IMR-90 (cell line): ENCODE measurements around the gene INPP5E.
A peak's percentile ranks its signal among the peaks of the same experiment; 100 is the strongest.

Experiments used
- CEBPB ChIP-seq: IDR thresholded peaks from 2 replicates; pipeline ENCODE4 v1.6.1; 2012; ENCODE audit warnings: low read depth, low read length, improper control_type of control experiment
- CHD1 ChIP-seq: IDR thresholded peaks from 2 replicates; pipeline ENCODE4 v1.6.1; 2012; ENCODE audit warnings: low read depth, low read length, improper control_type of control experiment
- FOS ChIP-seq: fragments of 150-350 bp; IDR thresholded peaks from 2 replicates; pipeline ENCODE4 v1.6.1; 2016; ENCODE audit warnings: low read depth, low read length
- MAZ ChIP-seq: IDR thresholded peaks from 2 replicates; pipeline ENCODE4 v1.6.1; 2012; ENCODE audit warnings: low read depth, mild to moderate bottlenecking, low read length, improper control_type of control experiment, moderate library complexity, borderline replicate concordance
- MXI1 ChIP-seq: IDR thresholded peaks from 2 replicates; pipeline ENCODE4 v1.6.1; 2012; ENCODE audit warnings: low read depth, mild to moderate bottlenecking, low read length, moderate library complexity, borderline replicate concordance
- NFE2L2 ChIP-seq: fragments of 150-350 bp; IDR thresholded peaks from 2 replicates; pipeline ENCODE4 v1.6.1; 2016; ENCODE audit warnings: low read depth, mild to moderate bottlenecking, low read length
- POLR2A ChIP-seq: IDR thresholded peaks from 2 replicates; pipeline ENCODE4 v1.6.1; 2012; ENCODE audit warnings: mild to moderate bottlenecking, low read depth, low read length
- RAD21 ChIP-seq: IDR thresholded peaks from 2 replicates; pipeline ENCODE4 v1.6.1; 2012; ENCODE audit warnings: low read length, improper control_type of control experiment
- RFX5 ChIP-seq: IDR thresholded peaks from 2 replicates; pipeline ENCODE4 v1.8.0; 2012; ENCODE audit warnings: low read depth, mild to moderate bottlenecking, low read length, moderate library complexity
- SMC3 ChIP-seq: fragments of 150-350 bp; IDR thresholded peaks from 2 replicates; pipeline ENCODE4 v1.6.1; 2016; ENCODE audit warnings: low read depth, mild to moderate bottlenecking, antibody characterized with exemption, low read length, moderate library complexity
- TF ChIP-seq, protein P1 (sequence below): conservative IDR thresholded peaks from 2 replicates; pipeline ENCODE4 v1.5.1; 2012; ENCODE audit warnings: mild to moderate bottlenecking, low read depth, low read length, improper control_type of control experiment
- TF ChIP-seq, protein P2 (sequence below): fragments of 150-350 bp; IDR thresholded peaks from 2 replicates; pipeline ENCODE4 v1.6.1; 2017; ENCODE audit warnings: mild to moderate bottlenecking, antibody characterized with exemption, low read length, low read depth

DNA sequence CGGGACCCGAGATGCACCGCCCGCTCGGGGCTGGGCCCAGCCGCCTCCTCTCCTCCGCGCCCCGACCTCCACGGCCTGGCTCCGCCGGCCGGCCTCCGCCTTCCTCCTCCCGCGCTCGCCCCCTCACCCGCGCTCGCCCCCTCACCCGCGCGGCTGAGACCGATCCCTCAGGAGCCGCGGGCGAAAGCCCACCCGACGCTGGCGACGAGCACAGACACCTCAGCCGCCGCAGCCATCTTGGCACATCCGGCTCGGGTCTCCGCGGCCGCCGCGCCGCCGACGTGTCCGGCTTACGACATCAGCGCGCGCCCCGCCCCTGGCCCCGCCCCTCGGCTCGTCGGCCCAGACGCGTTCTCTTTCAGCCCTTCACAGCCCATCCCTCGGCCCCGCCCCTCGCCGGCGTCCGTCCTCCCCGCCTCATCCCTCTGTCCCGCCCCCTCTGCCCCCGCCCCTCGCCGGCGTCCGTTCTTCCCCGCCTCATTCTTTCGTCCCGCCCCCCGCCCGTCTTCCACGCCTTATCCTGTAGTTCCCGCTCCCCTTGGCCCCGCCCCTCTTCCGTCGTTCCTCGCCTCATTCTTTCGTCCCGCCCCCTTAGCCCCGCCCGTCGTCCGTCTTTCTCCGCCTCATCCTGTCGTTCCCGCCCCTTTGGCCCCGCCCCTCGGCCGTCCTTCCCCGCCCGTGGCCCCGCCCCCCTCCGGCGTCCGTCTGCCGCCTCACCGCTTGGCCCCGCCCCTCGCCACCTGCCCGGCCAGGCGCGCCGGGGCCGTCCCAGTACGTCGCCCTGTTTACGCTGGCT, 43.3 kb upstream of the INPP5E start, which contains the start of gene SEC16A:
- TF ChIP-seq CEBPB (peak; percentile 78), MXI1 (no peak), RAD21 (no peak), RFX5 (no peak), POLR2A (peak; percentile 96), FOS (no peak), CHD1 (peak; percentile 98), SMC3 (no peak), NFE2L2 (no peak), MAZ (peak; percentile 94; the same call in 1 of the 2 replicates)
- TF ChIP-seq, protein P1, sequence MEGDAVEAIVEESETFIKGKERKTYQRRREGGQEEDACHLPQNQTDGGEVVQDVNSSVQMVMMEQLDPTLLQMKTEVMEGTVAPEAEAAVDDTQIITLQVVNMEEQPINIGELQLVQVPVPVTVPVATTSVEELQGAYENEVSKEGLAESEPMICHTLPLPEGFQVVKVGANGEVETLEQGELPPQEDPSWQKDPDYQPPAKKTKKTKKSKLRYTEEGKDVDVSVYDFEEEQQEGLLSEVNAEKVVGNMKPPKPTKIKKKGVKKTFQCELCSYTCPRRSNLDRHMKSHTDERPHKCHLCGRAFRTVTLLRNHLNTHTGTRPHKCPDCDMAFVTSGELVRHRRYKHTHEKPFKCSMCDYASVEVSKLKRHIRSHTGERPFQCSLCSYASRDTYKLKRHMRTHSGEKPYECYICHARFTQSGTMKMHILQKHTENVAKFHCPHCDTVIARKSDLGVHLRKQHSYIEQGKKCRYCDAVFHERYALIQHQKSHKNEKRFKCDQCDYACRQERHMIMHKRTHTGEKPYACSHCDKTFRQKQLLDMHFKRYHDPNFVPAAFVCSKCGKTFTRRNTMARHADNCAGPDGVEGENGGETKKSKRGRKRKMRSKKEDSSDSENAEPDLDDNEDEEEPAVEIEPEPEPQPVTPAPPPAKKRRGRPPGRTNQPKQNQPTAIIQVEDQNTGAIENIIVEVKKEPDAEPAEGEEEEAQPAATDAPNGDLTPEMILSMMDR = no peak
- TF ChIP-seq, protein P2, sequence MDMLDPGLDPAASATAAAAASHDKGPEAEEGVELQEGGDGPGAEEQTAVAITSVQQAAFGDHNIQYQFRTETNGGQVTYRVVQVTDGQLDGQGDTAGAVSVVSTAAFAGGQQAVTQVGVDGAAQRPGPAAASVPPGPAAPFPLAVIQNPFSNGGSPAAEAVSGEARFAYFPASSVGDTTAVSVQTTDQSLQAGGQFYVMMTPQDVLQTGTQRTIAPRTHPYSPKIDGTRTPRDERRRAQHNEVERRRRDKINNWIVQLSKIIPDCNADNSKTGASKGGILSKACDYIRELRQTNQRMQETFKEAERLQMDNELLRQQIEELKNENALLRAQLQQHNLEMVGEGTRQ = no peak
